GM23338 (cell line): ENCODE measurements around the gene HSD17B7.

Source experiments
- CTCF ChIP-seq, 2 experiments: fragments of 200-600 bp in 1 of 2; sonication (generic) in 1 of 2; conservative IDR thresholded peaks; 2 replicates each; pipeline versions ENCODE4 v1.5.1 to v1.6.1; 2016 to 2017; ENCODE audit warnings: antibody characterized with exemption in 2 of 2, low read depth in 2 of 2, mild to moderate bottlenecking in 2 of 2, moderate library complexity in 1 of 2
- EZH2phosphoT487 ChIP-seq: fragments of 200-600 bp; sonication (generic); IDR thresholded peaks from one replicate; pipeline ENCODE4 v1.8.1; 2018; ENCODE audit warnings: antibody characterized with exemption; ENCODE audit not compliant: unreplicated experiment
- POLR2AphosphoS5 ChIP-seq: IDR thresholded peaks from 2 replicates; pipeline ENCODE4 v1.6.1; 2016; ENCODE audit warnings: antibody characterized with exemption, low read depth
- REST ChIP-seq: IDR thresholded peaks from one replicate; pipeline ENCODE4 v1.6.1; 2018; ENCODE audit warnings: antibody characterized with exemption; ENCODE audit not compliant: unreplicated experiment

GRCh38 chr1:162829268-162829667, 38.8 kb downstream of the HSD17B7 start:
- TF ChIP-seq POLR2AphosphoS5 (no peak), CTCF (conservative IDR thresholded peaks at IDR 0.05; ENCODE audit: low read depth in 2 of 2) (no peak), EZH2phosphoT487 (no peak), REST (no peak)
